SK-N-SH (cell line): Measurements from ENCODE around the gene PANK4.

Source experiments
- CTCF ChIP-seq: fragments of 200-600 bp; sonication (generic); IDR thresholded peaks from 2 replicates; pipeline ENCODE4 v1.6.1; 2017; ENCODE audit warnings: antibody characterized with exemption, mild to moderate bottlenecking, moderate library complexity
- EP300 ChIP-seq, 2 experiments: IDR thresholded peaks; 2 replicates each; pipeline versions ENCODE4 v1.4.0 to v1.6.1; 2012; ENCODE audit warnings: borderline replicate concordance in 1 of 2, low read depth in 1 of 2, low read length in 1 of 2
- EZH2phosphoT487 ChIP-seq: fragments of 200-600 bp; sonication (generic); IDR thresholded peaks from 2 replicates; pipeline ENCODE4 v1.6.1; 2017; ENCODE audit warnings: low read depth, mixed run types, mild to moderate bottlenecking, antibody characterized with exemption, moderate library complexity, borderline replicate concordance
- FOSL2 ChIP-seq: IDR thresholded peaks from 2 replicates; pipeline ENCODE4 v1.4.0; 2012; ENCODE audit warnings: low read depth, mild to moderate bottlenecking, moderate library complexity, borderline replicate concordance
- IRF3 ChIP-seq: fragments of 150-350 bp; IDR thresholded peaks from 2 replicates; pipeline ENCODE4 v1.6.1; 2016; ENCODE audit warnings: mild to moderate bottlenecking, low read depth, low read length
- POLR2AphosphoS5 ChIP-seq: IDR thresholded peaks from 2 replicates; pipeline ENCODE4 v1.6.1; 2012; ENCODE audit warnings: low read depth, low read length
- RAD21 ChIP-seq: IDR thresholded peaks from 2 replicates; pipeline ENCODE4 v1.6.1; 2012; ENCODE audit warnings: mild to moderate bottlenecking, low read length
- RCOR1 ChIP-seq: fragments of 150-350 bp; IDR thresholded peaks from 2 replicates; pipeline ENCODE4 v1.6.1; 2017; ENCODE audit warnings: antibody characterized with exemption, low read length
- REST ChIP-seq: IDR thresholded peaks from 2 replicates; pipeline ENCODE4 v1.6.1; 2012; ENCODE audit warnings: mild to moderate bottlenecking, low read depth, low read length, moderate library complexity
- RFX5 ChIP-seq: IDR thresholded peaks from 2 replicates; pipeline ENCODE4 v1.6.1; 2012; ENCODE audit warnings: mild to moderate bottlenecking, improper control_type of control experiment, low read length
- SIN3A ChIP-seq: IDR thresholded peaks from 2 replicates; pipeline ENCODE4 v1.6.1; 2012; ENCODE audit warnings: low read depth, mild to moderate bottlenecking, low read length, moderate library complexity, borderline replicate concordance
- SMC3 ChIP-seq: IDR thresholded peaks from 2 replicates; pipeline ENCODE4 v1.6.1; 2012; ENCODE audit warnings: low read depth, low read length, improper control_type of control experiment
- USF2 ChIP-seq: fragments of 150-350 bp; IDR thresholded peaks from 2 replicates; pipeline ENCODE4 v1.6.1; 2017; ENCODE audit warnings: antibody characterized with exemption, low read length, low read depth, borderline replicate concordance
- YY1 ChIP-seq: IDR thresholded peaks from 2 replicates; pipeline ENCODE4 v1.4.0; 2012; ENCODE audit warnings: low read depth, mild to moderate bottlenecking

- TF ChIP-seq SIN3A (no peak), EP300 (IDR thresholded peaks at IDR 0.05; ENCODE audit: borderline replicate concordance in 1 of 2, low read depth in 1 of 2, low read length in 1 of 2) (no peak), CTCF (no peak), RAD21 (no peak), RFX5 (no peak), USF2 (no peak), REST (no peak), SMC3 (no peak), EZH2phosphoT487 (no peak), YY1 (no peak), RCOR1 (no peak), POLR2AphosphoS5 (no peak), FOSL2 (no peak), IRF3 (no peak)
Measured at GRCh38 chr1:2510366-2511155, 15.8 kb downstream of the PANK4 start.
